HG02973 (cell line): ENCODE results near the gene RAB14.
"Not testable (repeated sequence)": the region's sequence is repeated elsewhere in the genome, so short reads cannot be mapped to it uniquely, and the experiment has no call there.

Experiments
- ATAC-seq: cut with Tn5 transposase; IDR thresholded peaks from one replicate; pipeline ENCODE4 v1.9.1; 2021; ENCODE audit warnings: moderate library complexity; ENCODE audit not compliant: unreplicated experiment

RAB14 gene

DNA sequence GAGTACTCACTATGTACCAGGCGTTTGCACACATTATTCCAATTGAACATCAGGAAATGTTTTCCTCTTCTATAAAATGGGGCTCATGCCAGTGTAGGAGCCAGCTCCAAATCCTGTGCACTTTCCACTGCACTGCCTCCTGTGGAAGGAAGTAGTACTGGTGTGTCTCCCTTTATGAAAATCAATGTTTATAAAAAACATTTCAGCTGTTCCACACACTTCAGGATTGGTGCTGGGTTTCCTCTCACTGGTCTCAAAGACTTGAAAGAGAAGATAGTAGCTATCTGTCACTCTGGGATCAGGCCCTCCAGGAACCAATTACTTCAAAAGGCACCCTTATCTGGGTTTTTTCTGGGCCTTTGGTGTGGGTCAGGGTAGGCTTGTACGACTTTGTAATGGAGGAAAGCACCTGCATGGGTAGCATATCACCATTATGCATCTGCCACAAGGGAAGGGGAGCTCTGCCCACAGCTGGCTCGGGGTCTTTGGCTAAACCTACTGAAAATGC lies 32.5 kb downstream of the RAB14 start:
- no peak for ATAC-seq

DNA sequence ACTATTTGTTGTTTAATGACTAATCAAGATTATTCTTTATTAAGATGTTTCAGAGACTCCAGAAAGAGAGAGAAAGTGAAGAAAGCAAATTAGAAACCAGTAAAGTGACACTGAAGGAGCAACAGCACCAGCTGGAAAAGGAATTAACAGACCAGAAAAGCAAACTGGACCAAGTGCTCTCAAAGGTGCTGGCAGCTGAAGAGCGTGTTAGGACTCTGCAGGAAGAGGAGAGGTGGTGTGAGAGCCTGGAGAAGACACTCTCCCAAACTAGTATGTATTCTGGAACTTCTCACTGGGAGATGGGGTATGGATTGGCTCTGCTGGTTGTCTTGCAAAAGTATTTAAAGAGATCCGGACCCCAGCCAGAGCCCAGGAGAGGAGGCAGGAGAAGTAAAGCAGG lies 33.6 kb downstream of the RAB14 start:
- no peak for ATAC-seq

DNA sequence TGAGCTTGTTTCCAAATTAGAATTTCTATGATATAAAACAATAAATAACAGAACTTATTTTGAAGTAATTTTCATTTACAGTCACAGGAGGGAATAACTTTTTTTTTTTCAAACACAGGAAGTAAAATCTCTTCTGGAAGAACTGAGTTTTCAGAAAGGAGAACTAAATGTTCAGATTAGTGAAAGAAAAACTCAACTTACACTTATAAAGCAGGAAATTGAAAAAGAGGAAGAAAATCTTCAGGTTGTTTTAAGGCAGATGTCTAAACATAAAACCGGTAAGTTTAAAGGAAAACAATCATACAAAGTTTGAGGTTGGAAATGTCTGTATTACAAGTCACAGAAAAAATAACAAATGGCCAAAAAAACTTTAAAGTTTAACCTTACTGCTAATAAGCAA lies 41.6 kb downstream of the RAB14 start:
- ATAC-seq, result no peak

DNA sequence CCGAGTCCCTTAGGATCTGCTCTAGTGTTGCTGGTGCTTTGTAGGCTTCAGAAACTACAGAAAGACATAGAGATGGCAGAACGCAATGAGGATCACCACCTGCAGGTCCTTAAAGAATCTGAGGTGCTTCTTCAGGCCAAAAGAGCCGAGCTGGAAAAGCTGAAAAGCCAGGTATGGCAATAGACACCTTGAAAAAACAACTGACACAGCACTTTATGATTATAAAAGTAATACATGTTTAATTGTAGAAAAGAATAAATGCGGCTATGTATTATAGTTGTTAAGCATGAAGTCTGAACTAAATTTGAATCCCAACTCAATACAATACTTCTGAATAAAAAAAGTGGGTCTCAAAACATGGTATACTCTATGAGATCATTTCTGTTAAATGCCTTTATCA lies 43.7 kb downstream of the RAB14 start:
- no peak for ATAC-seq

DNA sequence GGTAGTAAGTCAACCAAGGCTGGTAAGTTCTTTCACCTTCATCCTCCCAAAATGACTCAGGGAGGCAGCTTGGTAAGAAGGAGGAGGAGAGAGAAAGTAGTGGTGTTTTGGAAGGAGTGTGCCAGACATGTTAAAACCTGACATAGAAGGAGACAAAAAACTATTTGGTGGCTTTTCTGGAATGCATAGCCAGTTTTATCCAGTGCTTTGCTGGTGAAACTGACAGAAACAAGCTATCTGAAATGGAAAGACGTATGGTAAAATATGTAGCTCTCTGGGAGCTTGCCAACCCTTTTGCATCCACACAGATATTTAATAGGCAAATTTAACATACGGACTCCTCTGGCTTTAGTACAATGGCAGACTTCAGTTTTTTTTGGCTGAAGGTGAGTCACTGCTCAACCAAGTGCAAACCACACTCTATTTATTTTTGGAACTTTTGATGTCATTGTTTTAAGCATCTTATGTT lies 45.4 kb downstream of the RAB14 start:
- ATAC-seq, result peak; percentile 47

DNA sequence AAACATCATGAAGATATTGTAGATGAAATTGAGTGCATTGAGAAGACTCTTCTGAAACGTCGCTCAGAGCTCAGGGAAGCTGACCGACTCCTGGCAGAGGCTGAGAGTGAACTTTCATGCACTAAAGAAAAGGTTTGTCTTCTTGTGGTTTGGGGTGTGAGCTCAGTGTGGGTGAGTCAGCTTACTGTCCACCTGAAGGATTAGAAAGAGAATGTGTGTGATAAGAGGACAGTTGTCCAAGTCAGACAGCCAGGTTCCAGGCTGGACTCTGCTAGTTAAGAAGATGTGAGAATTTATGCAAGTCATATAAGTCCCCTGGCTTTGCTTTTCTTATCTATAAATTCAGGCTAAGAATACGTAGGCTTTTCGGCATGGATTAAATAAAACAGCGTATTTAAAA lies 46.9 kb downstream of the RAB14 start:
- no peak for ATAC-seq

DNA sequence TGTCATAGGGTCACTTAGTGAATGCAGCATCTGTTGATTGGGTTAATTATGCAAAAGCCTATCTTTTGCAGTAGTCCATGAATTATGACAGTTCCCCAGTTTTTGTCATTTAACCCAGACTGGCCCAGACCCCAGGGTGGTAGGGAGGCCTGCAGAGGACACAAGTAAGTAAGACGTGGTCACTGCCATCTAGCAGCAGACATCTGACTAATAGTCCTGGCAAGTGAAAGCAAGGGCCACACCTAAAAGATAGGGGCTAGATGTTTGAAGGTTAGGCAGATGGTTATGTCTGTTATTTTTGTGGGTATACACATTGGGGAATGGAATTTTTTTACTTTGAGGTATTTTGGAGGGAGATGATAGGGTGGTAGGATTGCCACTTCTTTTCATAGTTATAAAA lies 48.0 kb downstream of the RAB14 start:
- ATAC-seq, result no peak

DNA sequence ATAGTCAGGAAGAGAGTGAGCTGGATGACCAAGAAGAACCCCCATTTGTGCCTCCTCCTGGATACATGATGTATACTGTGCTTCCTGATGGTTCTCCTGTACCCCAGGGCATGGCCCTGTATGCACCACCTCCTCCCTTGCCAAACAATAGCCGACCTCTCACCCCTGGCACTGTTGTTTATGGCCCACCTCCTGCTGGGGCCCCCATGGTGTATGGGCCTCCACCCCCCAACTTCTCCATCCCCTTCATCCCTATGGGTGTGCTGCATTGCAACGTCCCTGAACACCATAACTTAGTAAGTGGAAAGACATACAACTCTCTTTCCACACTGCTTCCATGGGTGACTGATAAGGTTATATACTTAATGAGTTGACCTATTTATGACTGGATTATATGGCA lies 51.5 kb downstream of the RAB14 start:
- no peak for ATAC-seq

DNA sequence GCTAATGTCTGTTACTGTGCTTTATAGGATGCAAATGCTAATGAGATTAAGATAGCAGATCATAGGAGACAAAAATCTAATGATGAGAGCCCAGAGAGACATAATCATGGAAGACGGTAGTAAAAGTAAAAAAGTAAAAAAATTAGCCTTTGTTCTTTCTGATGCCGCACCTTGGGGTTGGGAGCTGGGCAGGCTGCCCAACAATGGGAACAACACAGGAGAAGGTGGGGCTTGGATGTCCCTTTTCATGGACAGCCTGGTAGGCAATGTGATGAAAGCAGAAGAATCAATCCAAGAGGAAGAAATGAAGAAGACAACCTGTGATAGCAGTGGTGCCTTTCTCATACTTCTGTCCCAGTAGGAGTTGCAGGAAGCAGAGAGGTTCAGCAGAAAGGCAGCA lies 57.2 kb downstream of the RAB14 start:
- no peak for ATAC-seq

DNA sequence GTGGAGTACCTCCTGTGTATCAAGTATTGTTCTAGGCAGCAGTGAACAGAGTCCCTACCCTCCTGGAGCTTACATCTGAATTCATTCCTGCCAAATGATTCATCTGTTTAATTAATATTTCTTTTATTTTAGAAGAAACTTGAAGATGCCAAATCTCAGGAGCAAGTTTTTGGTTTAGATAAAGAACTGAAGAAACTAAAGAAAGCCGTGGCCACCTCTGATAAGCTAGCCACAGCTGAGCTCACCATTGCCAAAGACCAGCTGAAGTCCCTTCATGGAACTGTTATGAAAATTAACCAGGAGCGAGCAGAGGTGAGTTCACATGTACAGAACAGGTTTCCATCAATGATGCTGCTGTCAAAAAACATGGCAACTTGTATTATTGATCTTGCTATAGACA lies 57.9 kb downstream of the RAB14 start:
- no peak for ATAC-seq

DNA sequence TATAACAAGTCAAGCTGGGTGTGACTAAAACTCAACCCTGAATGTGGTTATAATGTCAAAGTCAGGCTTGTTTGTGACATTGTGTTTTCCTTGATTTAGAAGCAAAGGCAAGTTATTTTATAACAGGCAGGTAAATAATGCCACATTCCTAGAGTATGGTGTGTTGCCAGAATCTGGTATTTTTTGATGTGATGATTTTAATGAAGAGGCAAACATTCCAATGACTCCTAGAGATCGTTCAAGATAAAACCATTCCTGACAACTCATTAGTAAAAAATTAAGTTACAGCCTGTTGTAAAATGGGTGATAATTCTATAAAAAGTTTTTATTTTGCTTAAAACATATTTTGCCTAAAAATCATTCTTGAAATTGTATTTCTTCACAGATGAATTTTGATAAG lies 60.0 kb downstream of the RAB14 start:
- ATAC-seq, result no peak

DNA sequence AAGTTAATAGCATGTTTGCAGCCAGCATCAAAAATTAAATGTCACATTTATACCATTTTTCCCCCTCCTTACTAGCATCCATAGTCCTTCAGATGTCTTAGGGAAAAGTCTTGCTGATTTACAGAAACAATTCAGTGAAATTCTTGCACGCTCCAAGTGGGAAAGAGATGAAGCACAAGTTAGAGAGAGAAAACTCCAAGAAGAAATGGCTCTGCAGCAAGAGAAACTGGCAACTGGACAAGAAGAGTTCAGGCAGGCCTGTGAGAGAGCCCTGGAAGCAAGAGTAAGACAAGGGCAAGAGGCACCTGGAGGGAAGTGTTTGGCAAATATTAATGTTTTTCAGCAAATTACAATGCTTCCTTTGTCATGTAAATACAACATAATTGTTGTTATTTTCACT lies 60.4 kb downstream of the RAB14 start:
- no peak for ATAC-seq

DNA sequence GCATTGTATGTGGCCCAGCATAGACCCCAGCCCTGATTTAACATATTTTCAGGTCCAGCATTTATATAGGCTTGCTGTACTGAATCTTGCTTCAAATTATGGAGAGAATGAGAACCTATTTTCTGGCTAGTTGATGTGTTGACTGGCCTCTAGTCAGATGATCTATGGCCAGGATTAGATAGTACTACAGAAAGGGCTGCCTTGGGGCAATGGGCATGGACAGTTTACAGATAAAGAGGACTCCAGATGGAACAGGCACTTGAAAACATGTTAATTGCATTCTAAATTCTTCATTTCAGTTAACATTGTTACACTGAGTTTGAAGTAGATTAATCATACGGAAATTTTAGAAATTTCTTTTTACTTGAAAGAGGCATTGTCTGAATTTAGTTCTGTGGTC lies 61.5 kb downstream of the RAB14 start:
- no peak for ATAC-seq

DNA sequence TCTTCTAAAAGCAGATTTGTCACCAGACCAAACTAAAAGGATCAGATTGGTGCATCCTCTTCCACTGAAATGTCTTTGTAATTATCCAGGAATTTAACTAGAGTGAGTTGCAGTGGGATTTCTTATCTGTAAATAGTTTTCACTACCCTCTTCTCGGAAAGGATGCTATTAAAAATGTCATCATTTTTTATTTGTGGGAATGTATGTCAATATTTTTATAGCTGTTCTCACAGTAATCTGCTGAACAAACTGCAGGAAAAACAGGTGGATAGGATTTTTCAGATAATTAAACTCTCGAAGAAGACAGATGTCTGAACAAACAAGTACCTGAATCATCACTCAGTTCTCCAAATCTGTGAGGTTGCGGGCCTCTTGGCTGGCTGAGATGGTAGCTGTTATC lies 62.7 kb downstream of the RAB14 start:
- no peak for ATAC-seq

DNA sequence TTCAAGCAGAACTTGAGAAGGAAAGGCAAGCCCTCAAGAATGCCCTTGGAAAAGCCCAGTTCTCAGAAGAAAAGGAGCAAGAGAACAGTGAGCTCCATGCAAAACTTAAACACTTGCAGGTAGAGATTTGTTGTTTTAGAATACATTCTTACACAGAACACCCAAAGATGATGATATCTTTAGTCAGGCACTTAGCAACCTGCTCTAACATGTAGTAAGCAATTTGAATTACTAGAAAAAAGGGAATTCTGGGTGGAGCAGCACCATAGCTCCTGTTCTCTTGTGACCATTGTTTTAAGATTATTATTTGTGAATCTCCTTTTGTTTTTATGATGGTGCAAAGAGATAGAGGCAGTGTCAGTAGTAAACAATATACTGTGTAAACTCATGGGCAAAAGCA lies 63.1 kb downstream of the RAB14 start:
- no peak for ATAC-seq

DNA sequence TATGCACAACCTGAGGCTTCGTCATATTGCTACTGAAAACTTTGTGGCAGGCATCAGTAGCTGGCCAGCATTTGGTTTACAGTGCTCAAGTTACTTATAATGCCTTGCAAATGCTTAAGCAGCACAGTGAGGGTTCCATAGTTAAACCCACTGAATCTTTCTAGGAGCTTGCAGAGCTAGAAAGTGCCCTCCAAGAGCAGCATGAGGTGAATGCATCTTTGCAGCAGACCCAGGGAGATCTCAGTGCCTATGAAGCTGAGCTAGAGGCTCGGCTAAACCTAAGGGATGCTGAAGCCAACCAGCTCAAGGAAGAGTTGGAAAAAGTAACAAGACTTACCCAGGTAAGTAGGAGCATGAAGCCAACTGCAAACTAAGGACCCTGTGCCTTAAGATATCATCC lies 66.0 kb downstream of the RAB14 start:
- no peak for ATAC-seq

DNA sequence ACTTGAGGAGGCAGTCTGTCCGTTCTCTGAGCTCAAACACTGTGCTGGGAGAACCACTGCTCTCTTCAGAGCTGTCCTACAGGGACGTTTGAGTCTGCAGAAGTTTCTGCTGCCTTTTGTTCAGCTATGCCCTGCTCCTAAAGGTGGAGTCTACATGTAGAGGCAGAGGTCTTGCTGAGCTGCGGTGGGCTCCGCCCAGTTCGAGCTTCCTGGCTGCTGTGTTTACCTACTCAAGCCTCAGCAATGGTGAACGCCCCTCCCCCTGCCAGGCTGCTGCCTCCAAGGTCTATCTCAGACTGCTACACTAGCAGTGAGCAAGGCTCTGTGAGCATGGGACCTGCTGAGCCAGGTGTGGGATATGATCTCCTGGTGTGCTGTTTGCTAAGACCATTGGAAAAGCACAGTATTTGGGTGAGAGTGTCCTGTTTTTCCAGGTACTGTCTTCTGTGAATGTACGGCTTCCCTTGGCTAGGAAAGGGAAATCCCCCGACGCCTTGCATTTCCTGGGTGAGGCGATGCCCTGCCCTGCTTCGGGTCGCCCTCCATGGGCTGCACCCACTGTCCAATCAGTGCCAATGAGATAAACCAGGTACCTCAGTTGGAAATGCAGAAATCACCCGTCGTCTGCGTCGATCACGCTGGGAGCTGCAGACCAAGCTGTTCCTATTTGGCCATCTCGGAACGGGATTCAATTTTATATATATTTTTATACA lies 68.4 kb downstream of the RAB14 start:
- no peak for ATAC-seq

DNA sequence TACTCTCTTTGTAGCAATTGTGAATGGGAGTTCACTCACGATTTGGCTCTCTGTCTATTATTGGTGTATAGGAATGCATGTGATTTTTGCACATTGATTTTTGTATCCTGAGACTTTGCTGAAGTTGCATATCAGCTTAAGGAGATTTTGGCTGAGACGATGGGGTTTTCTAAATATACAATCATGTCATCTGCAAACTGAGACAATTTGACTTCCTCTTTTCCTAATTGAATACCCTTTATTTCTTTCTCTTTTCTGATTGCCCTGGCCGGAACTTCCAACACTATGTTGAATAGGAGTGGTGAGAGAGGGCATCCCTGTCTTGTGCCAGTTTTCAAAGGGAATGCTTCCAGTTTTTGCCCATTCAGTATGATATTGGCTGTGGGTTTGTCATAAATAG lies 72.3 kb downstream of the RAB14 start:
- not testable (repeated sequence) for ATAC-seq
